GM21360 (cell line): ENCODE data around the gene HIVEP3.

ENCODE experiments used
- ATAC-seq: cut with Tn5 transposase; IDR thresholded peaks from one replicate; pipeline ENCODE4 v1.9.1; 2021; ENCODE audit warnings: mild to moderate bottlenecking, moderate library complexity; ENCODE audit not compliant: unreplicated experiment

The HIVEP3 gene

GRCh38 chr1:41875487-41875886, 43.2 kb downstream of the HIVEP3 start:
- ATAC-seq: no peak

DNA sequence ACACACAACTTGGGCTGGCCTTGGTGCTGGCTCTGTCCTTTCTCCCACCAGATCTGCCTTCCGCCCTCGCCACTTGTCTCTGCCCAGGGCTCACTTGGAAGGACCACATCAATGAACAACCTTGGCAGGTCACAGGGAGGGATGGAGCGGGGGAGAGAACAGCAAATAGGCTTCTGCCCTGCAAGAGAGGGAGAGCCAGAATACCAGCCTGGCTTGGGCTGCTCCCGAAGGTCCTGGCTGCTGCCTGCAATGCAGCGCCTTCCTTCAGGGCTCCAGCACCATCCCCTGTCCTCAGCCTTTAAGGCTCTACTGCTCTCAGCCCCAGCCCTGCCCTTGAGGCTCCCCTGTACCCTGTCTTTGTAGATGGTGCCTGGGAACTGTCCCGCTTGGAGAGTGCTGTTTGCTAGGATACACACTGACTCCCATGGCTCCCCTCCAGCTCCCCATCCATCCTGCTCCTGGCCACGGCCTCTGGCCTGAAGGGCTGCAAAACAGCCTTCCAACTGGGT, 43.8 kb downstream of the HIVEP3 start:
- ATAC-seq: no peak

DNA sequence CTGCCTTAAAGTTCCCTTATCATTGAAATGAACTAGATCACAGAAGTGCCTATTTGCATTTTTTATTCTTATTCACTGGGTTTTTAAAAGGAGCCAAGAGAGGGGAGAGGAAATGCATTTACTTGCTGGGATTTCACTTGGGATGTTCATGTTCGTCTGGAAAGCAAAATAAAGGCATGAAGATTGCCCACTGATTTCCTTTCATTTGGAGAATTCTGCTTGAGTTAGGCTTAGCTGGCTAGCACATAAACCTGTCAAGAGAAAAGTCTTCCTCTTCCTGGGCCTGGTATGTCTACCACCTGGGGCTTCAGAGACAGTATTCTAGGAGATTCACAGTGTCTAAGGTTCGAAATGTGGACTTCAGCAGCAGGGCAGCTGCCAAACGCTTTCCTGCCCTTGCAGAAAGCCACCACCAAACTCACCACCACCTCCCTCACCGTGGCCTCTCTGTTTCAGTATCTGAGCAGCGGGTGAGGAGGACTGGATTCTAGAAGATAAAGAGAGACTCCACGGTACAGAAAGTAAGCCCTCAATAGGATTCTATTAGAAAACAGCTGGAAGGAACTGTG, 44.5 kb downstream of the HIVEP3 start:
- ATAC-seq: no peak

DNA sequence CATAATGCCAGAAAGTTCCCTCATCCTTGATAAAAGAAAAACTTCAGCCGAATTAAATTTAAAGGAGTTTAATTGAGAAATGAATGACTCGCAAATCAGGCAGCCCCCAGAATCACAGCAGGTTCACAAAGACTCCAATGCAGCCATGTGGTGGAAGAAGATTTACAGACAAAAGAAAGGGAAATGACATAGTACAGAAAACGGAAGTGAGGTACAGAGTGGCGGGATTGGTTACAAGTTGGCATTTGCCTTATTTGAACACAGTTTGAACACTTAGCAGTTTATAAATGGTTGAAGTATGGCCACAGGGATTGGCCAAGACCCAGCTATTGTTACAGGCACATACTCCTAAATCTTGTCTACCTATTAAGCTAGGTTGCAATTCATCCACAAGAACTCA, 46.6 kb downstream of the HIVEP3 start:
- ATAC-seq: no peak

- ATAC-seq: no peak
These were observed 48.6 kb downstream of the HIVEP3 start for GRCh38 chr1:41870076-41870562.

DNA sequence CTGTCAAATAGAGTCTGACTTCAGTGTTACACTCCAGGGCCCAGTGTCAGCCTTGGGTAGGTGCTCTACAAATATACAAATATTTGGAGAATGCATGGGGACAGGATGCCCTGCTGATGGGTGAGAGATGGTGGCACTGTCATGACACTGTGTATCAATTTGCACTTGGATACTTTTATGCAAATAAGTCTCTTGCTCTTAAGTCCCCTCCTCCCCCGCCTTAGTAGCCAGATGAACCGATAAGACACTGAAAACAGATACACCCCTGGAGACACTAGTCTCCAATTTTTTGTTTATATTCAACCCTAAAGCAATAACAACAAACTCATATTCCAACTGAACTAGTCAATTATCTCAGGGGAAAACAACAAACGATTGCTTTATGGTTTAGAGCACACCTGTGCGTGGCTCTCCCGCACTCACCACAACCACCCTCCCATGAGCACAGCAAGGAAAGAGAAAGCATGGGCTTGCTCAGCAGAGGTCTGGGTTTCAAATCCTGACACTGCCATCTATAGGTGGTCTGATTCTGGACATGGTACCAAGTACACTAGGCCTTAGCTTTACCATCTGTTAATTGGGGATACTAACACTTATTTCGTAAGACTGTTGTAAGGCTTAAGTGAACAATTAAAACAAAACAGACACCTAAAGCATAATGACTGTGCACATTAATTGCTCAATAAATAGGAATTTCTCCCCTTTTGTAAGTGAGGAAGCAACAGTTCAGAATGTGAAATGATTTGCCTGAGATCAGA, 50.3 kb downstream of the HIVEP3 start:
- no peak for ATAC-seq

GRCh38 chr1:41866285-41866684, 52.4 kb downstream of the HIVEP3 start:
- ATAC-seq: no peak

- no peak for ATAC-seq
These were observed 54.2 kb downstream of the HIVEP3 start for GRCh38 chr1:41864471-41865040.

DNA sequence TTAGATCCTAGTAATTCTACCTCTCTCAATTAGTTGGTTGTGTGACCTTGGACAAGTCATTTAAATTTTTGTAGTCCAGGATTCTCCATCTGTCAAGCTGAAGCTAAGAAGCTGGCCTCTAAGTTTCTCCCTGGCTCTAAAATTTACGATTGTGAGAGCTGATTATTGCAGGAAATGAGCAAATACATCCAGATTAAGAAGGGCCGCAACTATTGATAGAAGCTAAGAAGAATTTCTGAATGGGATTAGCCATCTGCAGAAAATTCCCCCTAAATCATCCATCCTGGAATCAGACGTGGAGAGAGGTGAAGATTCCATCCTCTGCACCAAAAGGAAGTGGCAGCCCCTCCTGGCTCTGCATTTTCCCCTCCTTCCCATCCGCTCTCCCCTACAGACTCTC, 55.0 kb downstream of the HIVEP3 start:
- no peak for ATAC-seq

GRCh38 chr1:41862384-41863221, 56.1 kb downstream of the HIVEP3 start:
- ATAC-seq: no peak

- ATAC-seq: no peak
These were observed 57.0 kb downstream of the HIVEP3 start for GRCh38 chr1:41861535-41862383.

DNA sequence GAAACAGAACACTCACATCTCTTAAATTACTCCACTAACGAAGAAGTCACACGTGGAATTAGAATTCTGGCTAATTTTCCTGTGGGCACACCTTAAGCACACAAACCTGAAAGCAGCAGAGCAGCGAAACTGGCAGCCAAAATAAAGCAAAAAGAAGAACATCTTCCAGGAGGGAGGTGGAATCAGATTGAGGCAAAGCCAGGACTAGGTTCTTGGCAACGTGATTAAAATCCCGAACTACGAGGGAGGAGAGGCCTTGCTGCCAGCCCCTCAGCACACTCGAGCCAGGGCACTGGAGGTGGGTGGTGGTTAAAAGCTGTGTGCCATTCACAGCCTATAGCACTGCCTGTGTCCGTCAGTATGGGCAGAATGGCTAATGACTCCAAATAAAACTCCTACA, 58.0 kb downstream of the HIVEP3 start:
- ATAC-seq: no peak

- ATAC-seq: no peak
These were observed 58.5 kb downstream of the HIVEP3 start for GRCh38 chr1:41860214-41860613.

- no peak for ATAC-seq
These were observed 59.0 kb downstream of the HIVEP3 start for GRCh38 chr1:41859686-41860085.

- ATAC-seq: no peak
These were observed 61.8 kb downstream of the HIVEP3 start for GRCh38 chr1:41856944-41857285.

- no peak for ATAC-seq
These were observed 62.4 kb downstream of the HIVEP3 start for GRCh38 chr1:41856151-41856943.

DNA sequence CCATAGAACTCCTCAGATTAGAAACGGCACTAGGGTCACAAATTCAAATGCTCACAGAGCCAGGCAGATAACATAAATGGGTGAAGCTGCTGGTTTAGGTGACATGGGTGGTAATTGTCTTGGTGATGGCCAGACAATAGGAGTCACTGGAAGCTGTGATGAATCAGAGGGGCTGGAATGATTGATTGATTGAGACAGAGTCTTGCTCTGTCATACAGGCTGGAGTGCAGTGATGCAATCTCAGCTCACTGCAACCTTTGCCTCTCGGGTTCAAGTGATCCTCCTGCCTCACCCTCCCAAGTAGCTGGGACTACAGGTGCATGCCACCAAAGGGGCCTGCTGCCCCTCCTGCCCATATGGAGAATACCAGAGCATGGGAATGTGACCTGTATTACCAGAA, 63.0 kb downstream of the HIVEP3 start:
- no peak for ATAC-seq

DNA sequence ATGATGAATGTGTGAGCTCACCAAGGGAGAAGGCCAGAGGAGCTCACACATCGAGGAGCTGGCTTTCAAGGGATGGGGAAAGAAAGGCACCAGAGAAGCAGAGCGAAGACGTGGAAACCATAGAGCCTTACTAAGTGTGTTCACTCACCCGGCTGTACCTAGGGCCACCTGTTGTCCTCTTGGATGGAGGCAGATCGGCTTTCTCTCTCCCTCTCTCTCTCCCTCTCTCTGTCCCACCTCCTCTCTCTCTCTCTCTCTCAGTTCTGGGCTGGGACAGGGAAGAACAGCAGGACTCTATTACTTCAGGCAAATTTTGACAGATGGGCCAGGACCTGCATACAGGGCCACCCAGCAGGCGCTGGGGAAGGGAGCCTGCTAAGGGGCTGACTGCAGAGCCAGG, 64.8 kb downstream of the HIVEP3 start:
- no peak for ATAC-seq

DNA sequence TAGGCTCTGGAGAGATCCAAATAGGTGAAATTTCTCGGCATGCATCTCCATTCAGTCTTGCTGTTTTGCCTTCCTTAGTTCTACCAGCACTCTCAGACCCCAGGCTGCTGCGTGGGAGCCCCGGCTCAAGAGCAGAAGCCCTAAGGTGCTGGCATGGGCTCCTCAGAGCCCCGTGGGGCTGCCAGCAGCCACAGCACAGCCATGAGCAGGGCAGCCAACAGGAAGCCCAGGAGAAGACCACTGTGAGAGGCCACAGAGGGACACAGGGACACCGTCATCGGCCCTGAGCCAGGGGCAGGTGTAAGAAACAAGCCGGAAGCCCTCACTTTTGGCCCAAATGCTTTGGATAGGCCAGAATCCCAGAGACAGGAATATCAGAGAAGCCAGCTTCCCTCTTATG, 66.6 kb downstream of the HIVEP3 start:
- ATAC-seq: no peak

DNA sequence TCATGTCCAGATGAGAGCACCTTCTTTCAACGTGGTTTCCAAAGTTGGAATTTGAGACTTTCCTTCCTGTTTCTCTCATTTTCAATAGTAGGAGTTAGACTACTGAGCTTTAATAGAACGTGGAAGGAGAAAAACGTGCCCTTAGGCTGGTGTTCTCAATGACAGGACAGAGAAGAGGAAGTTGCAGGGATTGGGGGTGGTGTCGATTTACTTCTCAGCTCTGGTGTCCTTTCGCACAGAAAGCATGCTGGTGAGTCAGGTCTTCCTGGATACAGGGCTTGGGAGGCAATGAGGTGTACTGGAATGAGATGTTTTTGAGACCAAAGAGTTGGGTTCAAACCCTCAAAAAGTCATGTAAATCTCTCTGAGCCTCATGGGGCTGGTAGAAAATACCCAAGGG, 67.1 kb downstream of the HIVEP3 start:
- ATAC-seq: no peak
